ENCODE results near the gene MMP24.

GRCh38 chr20:35279533-35280174, 53.2 kb downstream of the MMP24 start:
- TF ChIP-seq CTCF (IDR thresholded peaks at IDR 0.05): no peak
- no peak for TF ChIP-seq POLR2A (IDR thresholded peaks at IDR 0.05)

Measured in right lobe of liver (tissue), 4 donors.